Pancreas (tissue), 10 donors: Measurements from ENCODE around the gene SLC12A3. TPM values are rescaled to one million over a fixed set of nuclear protein-coding genes. Genes with fewer than 3 reads are reported as not detected.
A peak's percentile ranks its signal among the peaks of the same experiment; 100 is the strongest.

Experiments used
- ATAC-seq, 4 donors: fragments of 200-7000 bp; cut with Tn5 transposase; one replicate each; pipeline versions ENCODE4 v1.8.0 to v1.9.1; 2020; ENCODE audit warnings: mild to moderate bottlenecking in 4 of 4, moderate library complexity in 4 of 4
- DNase-seq, 6 donors: peaks; one replicate each; pipeline ENCODE4 v3.0.0-alpha.2; 2020
- FAIRE-seq: peaks from 2 replicates; lab custom pipeline; 2012; peaks lifted over from hg19 to GRCh38; lab: Jason Lieb, UNC
- H3K27ac ChIP-seq, 4 donors: fragments of 200-600 bp; sonication (generic); 1 replicate in 3 of 4; 2 replicates in 1 of 4; pipeline versions ENCODE4 v1.5.0 to v1.8.0; 2020
- H3K27me3 ChIP-seq, 4 donors: fragments of 200-600 bp; one replicate each; pipeline ENCODE4 v1.8.0; 2021
- H3K36me3 ChIP-seq, 3 donors: fragments of 200-600 bp; sonication (generic) in 1 of 3; one replicate each; pipeline versions ENCODE4 v1.5.0 to v1.8.0; 2020 to 2021
- H3K4me1 ChIP-seq, 3 donors: fragments of 200-600 bp; one replicate each; pipeline ENCODE4 v1.8.0; 2021
- H3K4me3 ChIP-seq, 4 donors: fragments of 200-600 bp; sonication (generic) in 2 of 4; one replicate each; pipeline versions ENCODE4 v1.5.0 to v1.8.0; 2020 to 2021
- H3K9me3 ChIP-seq, 4 donors: fragments of 200-600 bp; one replicate each; pipeline ENCODE4 v1.8.0; 2021
- CTCF ChIP-seq, 4 donors: fragments of 200-600 bp; sonication (generic) in 3 of 4; IDR thresholded peaks; one replicate each; pipeline versions ENCODE4 v1.5.0 to v1.8.0; 2021; ENCODE audit warnings: antibody characterized with exemption in 4 of 4
- WGBS, 2 donors: extraction: QIAGEN DNeasy Blood & Tissue Kit; methylation state at CpG; one replicate each; pipeline ENCODE4 v1.1.7; 2013; 5-methylcytosine and 5-hydroxymethylcytosine counted together
- intact Hi-C, 3 donors: fragments of 100-400 bp; cut with DNase I; formaldehyde crosslinking; loops; one replicate each; pipeline versions ENCODE4 v1.11.1 to v1.14.2; 2022
- polyA plus RNA-seq, 2 donors: library from polyadenylated mRNA; stranded (reverse); fragments of 200-250 nt; gene quantifications; one replicate each; pipeline ENCODE4 v1.2.3, GENCODE V29; 2013
- total RNA-seq, 6 donors: library from RNA; stranded (reverse); fragmentation: NEBNext Ultra II Directional in 4 of 6; extraction: Animal tissue kit (Norgen Biotek cat#: 25700) in 4 of 6; gene quantifications; one replicate each; pipeline versions ENCODE4 v1.2.1 to v1.2.4, GENCODE V29; 2021 to 2023
- donor health status: healthy with polysubstance abuse.
- donor health status: DM: no; HTN: no; CAD: no; lungs with moderate emphysema.
- donor health status: DM: no; HTN: no; CAD: no.
- donor health status: control.
- donor health status: control.
- donor health status: Bipolar disorder and iron deficiency.
- donor health status: DM: yes; HTN: yes; CAD: no.
- donor health status: DM: no; HTN: no; CAD: no.
- donor health status: DM: no; HTN: no; CAD: no.
- donor health status: DM: yes; HTN: yes; CAD: no.

SLC12A3 gene
- total and polyA plus RNA-seq, 8 donors: 0.04 to 0.12 (median 0.06) TPM; not detected in 1

DNA sequence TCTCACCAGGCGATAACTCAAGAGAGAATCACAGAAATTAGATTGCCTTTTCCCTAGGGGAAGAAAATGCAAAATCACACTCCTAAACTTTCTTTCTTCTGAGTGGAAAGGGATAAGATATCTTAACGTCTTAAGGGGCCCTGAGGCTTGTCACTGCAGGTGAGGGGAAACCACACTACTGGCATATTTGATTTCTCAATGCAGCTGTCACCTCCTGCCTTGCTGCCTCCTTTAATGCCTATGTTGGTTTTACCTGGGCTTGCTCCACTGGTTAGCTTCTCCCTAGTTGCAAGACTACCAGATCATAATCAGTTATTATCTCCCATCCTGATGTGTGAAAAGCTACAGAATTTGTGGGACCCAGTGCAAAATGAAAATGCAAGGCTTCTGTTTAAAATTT lies 62.5 kb downstream of the SLC12A3 start:
- no peaks in the 10 kb centered on the region for H3K36me3 ChIP-seq
- FAIRE-seq: no peak
- no peaks in the 10 kb centered on the region for H3K27me3 ChIP-seq
- H3K4me1 ChIP-seq: peaks cover 8 to 18% (median 8%) of the 10 kb centered on the region in 3 donors
- no peak overlapping the region for H3K27ac ChIP-seq
- no peak overlapping the region for H3K4me3 ChIP-seq
- 66 to 67% methylated on average over 2 of the region's 2 CpGs for WGBS, 2 donors
- no peak for TF ChIP-seq CTCF (IDR thresholded peaks at IDR 0.05)
- ATAC-seq: no peak
- DNase-seq: no peak
- intact Hi-C loops: no loop called here
- no peaks in the 10 kb centered on the region for H3K9me3 ChIP-seq

DNA sequence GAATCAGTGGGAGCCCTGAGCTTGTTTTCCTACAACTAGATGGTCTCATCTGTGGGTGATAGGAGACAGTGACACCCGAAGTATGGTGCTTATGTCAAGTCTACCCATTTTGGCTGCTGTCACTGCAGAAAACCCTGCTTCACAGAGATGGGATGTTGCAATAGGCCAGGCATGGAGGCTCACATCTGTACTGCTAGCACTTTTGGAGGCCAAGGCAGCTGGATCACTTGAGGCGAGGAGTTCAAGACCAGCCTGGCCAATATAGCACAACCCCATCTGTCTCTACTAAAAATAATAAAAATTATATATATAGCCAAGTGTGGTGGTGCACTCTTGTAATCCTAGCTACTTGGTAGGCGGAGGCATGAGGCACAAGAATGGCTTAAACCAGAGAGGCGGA lies 64.6 kb downstream of the SLC12A3 start:
- Histone ChIP-seq H3K4me1 (peaks cover 4 to 19% (median 8%) of the 10 kb centered on the region in 3 donors), H3K27ac (no peak overlapping the region), H3K27me3 (no peaks in the 10 kb centered on the region), H3K4me3 (no peak overlapping the region), H3K36me3 (peaks cover 0 to 14% (median 0%) of the 10 kb centered on the region in 3 donors), H3K9me3 (no peaks in the 10 kb centered on the region)
- DNase-seq (no peak), ATAC-seq (no peak), FAIRE-seq (no peak)
- intact Hi-C loops: loop anchor here in 1 of 3 donors (5.0 kb wide), 1 partner anchor 57 kb away; no protein-coding TSS in a partner anchor
- TF ChIP-seq CTCF (IDR thresholded peaks at IDR 0.05): no peak
- WGBS, 2 donors: 91 to 98% methylated on average over 4 of the region's 4 CpGs

DNA sequence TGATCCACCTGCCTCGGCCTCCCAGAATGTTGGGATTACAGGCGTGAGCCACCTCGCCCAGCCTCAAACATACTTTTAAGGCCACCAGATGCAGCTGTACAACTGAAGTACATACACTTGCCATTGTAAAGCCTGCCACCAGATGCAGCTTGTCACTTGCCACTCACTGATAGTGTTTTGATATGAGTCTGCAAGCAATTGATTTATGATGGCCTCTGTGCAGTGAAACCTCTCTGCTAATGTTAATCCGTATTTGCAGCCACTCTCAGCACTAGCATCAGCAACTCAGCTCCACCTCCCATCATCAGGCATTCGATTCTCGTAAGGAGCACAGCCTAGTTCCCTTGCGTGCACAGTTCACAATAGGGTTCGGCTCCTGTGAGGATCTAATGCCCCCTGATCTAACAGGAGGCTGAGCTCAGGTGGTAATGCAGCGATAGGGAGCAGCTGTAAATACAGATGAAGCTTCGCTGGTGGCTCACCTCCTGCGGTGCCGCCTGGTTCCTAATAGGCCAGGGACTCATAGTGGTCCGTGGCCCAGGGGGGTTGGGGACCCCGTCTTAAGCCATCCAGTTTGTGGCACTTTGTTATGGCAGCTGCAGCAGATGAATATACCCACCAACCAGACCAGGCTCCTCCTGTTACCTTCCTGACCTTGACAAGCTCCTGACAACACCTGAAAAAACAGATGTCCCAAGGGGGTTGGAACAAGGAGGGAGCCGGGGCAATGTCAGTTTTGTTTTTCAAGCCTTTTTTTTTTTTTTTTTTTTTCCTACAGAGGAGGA lies 65.7 kb downstream of the SLC12A3 start:
- FAIRE-seq: no peak
- intact Hi-C loops: loop anchor here in 1 of 3 donors (5.0 kb wide), 1 partner anchor 58 kb away; no protein-coding TSS in a partner anchor

DNA sequence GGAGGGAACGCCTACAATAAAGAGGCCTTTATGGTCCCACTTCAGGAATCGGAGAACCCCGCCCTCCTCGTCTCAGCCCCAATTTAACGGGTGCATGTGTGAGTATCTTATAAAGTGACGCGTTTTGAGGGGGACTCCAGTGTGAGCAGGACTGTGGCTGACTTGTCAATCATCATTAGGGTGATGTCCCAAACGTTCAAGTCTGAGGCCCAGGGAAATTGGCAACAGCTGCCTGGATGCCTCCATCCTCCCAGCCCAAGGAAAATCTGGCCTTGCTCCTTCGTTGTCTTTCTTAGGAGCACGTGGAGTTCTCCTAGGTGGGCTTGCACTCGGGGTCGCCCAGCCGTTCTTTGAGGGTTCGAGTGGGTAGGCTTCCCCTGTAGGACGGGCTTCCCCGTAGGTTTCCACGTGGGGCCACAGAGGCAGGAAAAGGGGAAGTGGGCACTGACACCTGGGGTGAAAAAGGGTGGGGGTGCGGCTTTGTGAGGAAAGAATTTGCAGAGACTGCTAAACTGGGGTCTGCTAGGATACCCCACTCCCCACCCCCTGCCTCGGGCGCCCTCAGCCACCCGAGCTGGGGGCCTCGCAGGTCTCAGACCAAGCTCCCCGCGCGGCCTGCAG lies 66.4 kb downstream of the SLC12A3 start:
- intact Hi-C loops: loop anchor here in 1 of 3 donors (5.0 kb wide), 1 partner anchor 59 kb away; no protein-coding TSS in a partner anchor
- Histone ChIP-seq H3K4me1 (peaks cover 4 to 35% (median 8%) of the 10 kb centered on the region in 3 donors), H3K36me3 (peaks cover 0 to 31% (median 9%) of the 10 kb centered on the region in 3 donors), H3K9me3 (no peaks in the 10 kb centered on the region), H3K4me3 (peak overlapping the region; percentile 19 to 100 (median 99)), H3K27me3 (no peaks in the 10 kb centered on the region), H3K27ac (peak overlapping the region; percentile 99 to 100 (median 99))
- WGBS, 2 donors: 6 to 8% methylated on average over 25 of the region's 25 CpGs
- DNase-seq: peak in 5 of 6 donors; percentile 46 to 71 (median 56)
- no peak for FAIRE-seq
- peak in 3 of 4 donors; percentile 0 to 2 (median 1) for ATAC-seq
- TF ChIP-seq CTCF (IDR thresholded peaks at IDR 0.05): no peak

More for the DNA sequence above, 65.7 kb downstream of the SLC12A3 start:
- Histone ChIP-seq H3K4me3 (peak overlapping the region in 2 of 4 donors; percentile 99 to 100), H3K9me3 (no peaks in the 10 kb centered on the region), H3K4me1 (peaks cover 4 to 28% (median 8%) of the 10 kb centered on the region in 3 donors), H3K27me3 (no peaks in the 10 kb centered on the region), H3K36me3 (peaks cover 0 to 24% (median 2%) of the 10 kb centered on the region in 3 donors), H3K27ac (peak overlapping the region; percentile 99 to 100 (median 99))
- WGBS, 2 donors: 36% methylated on average over 15 of the region's 15 CpGs
- ATAC-seq: peak in 3 of 4 donors; percentile 2 to 5 (median 2)
- no peak for TF ChIP-seq CTCF (IDR thresholded peaks at IDR 0.05)
- peak in 2 of 6 donors; percentile 56 to 66 for DNase-seq
